Measurements from ENCODE around the gene KCNQ5. TPM values are rescaled to one million over a fixed set of nuclear protein-coding genes. Genes with fewer than 3 reads are reported as not detected.

Gene KCNQ5
- total RNA-seq, 1 experiment from 2014 or later = not detected

DNA sequence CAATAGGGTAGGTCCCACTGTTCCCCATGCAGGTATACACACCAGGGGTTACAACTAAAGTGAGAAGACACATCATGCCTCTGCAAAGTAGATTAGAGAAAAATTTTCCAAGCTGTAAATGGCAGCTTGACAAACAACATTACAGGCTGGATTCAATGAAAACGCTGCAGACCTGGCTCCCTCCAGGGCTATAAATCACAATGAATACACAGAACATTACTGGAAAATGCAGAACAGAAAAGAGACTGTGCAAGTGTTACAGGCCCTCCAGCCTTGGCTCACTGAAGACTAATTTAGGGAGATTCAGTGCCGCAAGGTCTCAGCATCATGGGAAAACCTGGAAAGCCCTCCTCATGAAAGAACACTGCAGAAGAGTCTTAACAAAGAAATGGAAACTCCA is 395.6 kb downstream of the KCNQ5 start (continued):
- TF ChIP-seq, protein P1, sequence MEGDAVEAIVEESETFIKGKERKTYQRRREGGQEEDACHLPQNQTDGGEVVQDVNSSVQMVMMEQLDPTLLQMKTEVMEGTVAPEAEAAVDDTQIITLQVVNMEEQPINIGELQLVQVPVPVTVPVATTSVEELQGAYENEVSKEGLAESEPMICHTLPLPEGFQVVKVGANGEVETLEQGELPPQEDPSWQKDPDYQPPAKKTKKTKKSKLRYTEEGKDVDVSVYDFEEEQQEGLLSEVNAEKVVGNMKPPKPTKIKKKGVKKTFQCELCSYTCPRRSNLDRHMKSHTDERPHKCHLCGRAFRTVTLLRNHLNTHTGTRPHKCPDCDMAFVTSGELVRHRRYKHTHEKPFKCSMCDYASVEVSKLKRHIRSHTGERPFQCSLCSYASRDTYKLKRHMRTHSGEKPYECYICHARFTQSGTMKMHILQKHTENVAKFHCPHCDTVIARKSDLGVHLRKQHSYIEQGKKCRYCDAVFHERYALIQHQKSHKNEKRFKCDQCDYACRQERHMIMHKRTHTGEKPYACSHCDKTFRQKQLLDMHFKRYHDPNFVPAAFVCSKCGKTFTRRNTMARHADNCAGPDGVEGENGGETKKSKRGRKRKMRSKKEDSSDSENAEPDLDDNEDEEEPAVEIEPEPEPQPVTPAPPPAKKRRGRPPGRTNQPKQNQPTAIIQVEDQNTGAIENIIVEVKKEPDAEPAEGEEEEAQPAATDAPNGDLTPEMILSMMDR (IDR thresholded peaks at IDR 0.05 in 2 of 3, conservative IDR thresholded peaks at IDR 0.05 in 1 of 3; ENCODE audit: borderline replicate concordance in 1 of 3, insufficient read depth in 1 of 3, low read depth in 2 of 3, low read length in 2 of 3) = no peak
- no peak for TF ChIP-seq YY1 (IDR thresholded peaks at IDR 0.05; ENCODE audit: extremely low read depth, insufficient replicate concordance, low read depth, low read length)
- no peak for TF ChIP-seq EZH2 (IDR thresholded peaks at IDR 0.05)
- no peak for TF ChIP-seq SIN3A (IDR thresholded peaks at IDR 0.05; ENCODE audit: low read depth)
- TF ChIP-seq, protein P2, sequence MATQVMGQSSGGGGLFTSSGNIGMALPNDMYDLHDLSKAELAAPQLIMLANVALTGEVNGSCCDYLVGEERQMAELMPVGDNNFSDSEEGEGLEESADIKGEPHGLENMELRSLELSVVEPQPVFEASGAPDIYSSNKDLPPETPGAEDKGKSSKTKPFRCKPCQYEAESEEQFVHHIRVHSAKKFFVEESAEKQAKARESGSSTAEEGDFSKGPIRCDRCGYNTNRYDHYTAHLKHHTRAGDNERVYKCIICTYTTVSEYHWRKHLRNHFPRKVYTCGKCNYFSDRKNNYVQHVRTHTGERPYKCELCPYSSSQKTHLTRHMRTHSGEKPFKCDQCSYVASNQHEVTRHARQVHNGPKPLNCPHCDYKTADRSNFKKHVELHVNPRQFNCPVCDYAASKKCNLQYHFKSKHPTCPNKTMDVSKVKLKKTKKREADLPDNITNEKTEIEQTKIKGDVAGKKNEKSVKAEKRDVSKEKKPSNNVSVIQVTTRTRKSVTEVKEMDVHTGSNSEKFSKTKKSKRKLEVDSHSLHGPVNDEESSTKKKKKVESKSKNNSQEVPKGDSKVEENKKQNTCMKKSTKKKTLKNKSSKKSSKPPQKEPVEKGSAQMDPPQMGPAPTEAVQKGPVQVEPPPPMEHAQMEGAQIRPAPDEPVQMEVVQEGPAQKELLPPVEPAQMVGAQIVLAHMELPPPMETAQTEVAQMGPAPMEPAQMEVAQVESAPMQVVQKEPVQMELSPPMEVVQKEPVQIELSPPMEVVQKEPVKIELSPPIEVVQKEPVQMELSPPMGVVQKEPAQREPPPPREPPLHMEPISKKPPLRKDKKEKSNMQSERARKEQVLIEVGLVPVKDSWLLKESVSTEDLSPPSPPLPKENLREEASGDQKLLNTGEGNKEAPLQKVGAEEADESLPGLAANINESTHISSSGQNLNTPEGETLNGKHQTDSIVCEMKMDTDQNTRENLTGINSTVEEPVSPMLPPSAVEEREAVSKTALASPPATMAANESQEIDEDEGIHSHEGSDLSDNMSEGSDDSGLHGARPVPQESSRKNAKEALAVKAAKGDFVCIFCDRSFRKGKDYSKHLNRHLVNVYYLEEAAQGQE (IDR thresholded peaks at IDR 0.05; ENCODE audit: low read depth) = no peak

DNA sequence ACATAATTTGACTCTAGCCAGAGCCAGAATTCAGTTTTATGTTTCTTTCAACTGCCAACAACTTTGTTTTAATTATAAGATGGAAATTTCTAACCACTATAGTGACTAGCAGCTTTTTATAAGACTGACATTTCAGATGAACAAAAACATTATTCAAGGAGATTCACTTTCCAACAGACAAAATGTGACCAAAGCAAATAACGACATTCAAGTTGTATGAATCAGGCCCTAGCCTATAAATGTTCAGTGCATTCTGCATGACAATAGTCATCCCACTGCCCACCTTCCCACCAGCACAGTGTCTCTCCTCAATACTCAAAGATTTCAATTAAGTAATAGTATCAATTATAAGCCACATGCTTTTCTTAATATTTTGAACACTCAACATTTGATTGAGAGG is 402.7 kb downstream of the KCNQ5 start:
- POLR2A ChIA-PET = no interaction called here
- H2AFZ ChIP-seq (ENCODE audit: low read depth, low read length, poor library complexity, severe bottlenecking) = no peak overlapping the region
- H3K9me3 ChIP-seq (ENCODE audit: control insufficient read depth in 1 of 2, insufficient read depth in 1 of 2, low read depth in 1 of 2, low read length in 2 of 2) = no peaks in the 10 kb centered on the region
- RAD21 ChIA-PET (ENCODE audit: low non-redundant PET in 1 of 2, low total read pairs in 2 of 2, uncharacterized antibody in 2 of 2, unreplicated experiment in 2 of 2) = no interaction called here
- no peak overlapping the region for H3K9ac ChIP-seq (ENCODE audit: low read length)
- no peaks in the 10 kb centered on the region for H3K36me3 ChIP-seq (ENCODE audit: control insufficient read depth in 1 of 2, insufficient read depth in 2 of 2, low read length in 2 of 2)
- H3K4me2 ChIP-seq (ENCODE audit: low read length) = no peak overlapping the region
- H3K9me2 ChIP-seq (ENCODE audit: insufficient read depth) = no peaks in the 10 kb centered on the region
- no peak overlapping the region for H3K27ac ChIP-seq (ENCODE audit: low read depth, low read length)
- H3K4me3 ChIP-seq (replicated peaks in 1 of 2; ENCODE audit: low read depth in 1 of 2, low read length in 2 of 2) = no peak overlapping the region
- H3K27me3 ChIP-seq (ENCODE audit: insufficient read depth, low read length) = peaks cover 78% of the 10 kb centered on the region
- no peak for ATAC-seq
- BruUV-seq (replicated peaks) = no TSS peak
- H4K20me1 ChIP-seq (ENCODE audit: insufficient read depth) = no peaks in the 10 kb centered on the region
- intact Hi-C loops (cut with micrococcal nuclease) = no loop called here
- no peaks in the 10 kb centered on the region for H3K79me2 ChIP-seq (ENCODE audit: insufficient read depth, low read length)
- no peak for DNase-seq (ENCODE audit: low read depth, low spot score)
- CTCF ChIA-PET = no interaction called here
- H3K4me1 ChIP-seq (ENCODE audit: control insufficient read depth in 1 of 2, insufficient read depth in 2 of 2, low read length in 2 of 2) = no peaks in the 10 kb centered on the region
- TF ChIP-seq ELF1 (IDR thresholded peaks at IDR 0.05; ENCODE audit: borderline replicate concordance, low read depth) (no peak), CBX3 (IDR thresholded peaks at IDR 0.05; ENCODE audit: low read depth) (no peak), SRF (IDR thresholded peaks at IDR 0.05; ENCODE audit: low read depth) (no peak)
- TF ChIP-seq, protein P3, sequence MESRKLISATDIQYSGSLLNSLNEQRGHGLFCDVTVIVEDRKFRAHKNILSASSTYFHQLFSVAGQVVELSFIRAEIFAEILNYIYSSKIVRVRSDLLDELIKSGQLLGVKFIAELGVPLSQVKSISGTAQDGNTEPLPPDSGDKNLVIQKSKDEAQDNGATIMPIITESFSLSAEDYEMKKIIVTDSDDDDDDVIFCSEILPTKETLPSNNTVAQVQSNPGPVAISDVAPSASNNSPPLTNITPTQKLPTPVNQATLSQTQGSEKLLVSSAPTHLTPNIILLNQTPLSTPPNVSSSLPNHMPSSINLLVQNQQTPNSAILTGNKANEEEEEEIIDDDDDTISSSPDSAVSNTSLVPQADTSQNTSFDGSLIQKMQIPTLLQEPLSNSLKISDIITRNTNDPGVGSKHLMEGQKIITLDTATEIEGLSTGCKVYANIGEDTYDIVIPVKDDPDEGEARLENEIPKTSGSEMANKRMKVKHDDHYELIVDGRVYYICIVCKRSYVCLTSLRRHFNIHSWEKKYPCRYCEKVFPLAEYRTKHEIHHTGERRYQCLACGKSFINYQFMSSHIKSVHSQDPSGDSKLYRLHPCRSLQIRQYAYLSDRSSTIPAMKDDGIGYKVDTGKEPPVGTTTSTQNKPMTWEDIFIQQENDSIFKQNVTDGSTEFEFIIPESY (IDR thresholded peaks at IDR 0.05; ENCODE audit: extremely low read depth, insufficient replicate concordance, low read length) = no peak
- TF ChIP-seq, protein P1 (IDR thresholded peaks at IDR 0.05 in 2 of 3, conservative IDR thresholded peaks at IDR 0.05 in 1 of 3; ENCODE audit: borderline replicate concordance in 1 of 3, insufficient read depth in 1 of 3, low read depth in 2 of 3, low read length in 2 of 3) = no peak
- TF ChIP-seq, protein P2 (IDR thresholded peaks at IDR 0.05; ENCODE audit: low read depth) = no peak

Measured in HCT116 (cell line).